Measurements from ENCODE around the gene PCCA. TPM values are rescaled to one million over a fixed set of nuclear protein-coding genes. Genes with fewer than 3 reads are reported as not detected.
"Not testable (repeated sequence)": the region's sequence is repeated elsewhere in the genome, so short reads cannot be mapped to it uniquely, and the experiment has no call there.

PCCA gene
- total RNA-seq, 1 donor from 2014 or later, result 33.3 TPM

DNA sequence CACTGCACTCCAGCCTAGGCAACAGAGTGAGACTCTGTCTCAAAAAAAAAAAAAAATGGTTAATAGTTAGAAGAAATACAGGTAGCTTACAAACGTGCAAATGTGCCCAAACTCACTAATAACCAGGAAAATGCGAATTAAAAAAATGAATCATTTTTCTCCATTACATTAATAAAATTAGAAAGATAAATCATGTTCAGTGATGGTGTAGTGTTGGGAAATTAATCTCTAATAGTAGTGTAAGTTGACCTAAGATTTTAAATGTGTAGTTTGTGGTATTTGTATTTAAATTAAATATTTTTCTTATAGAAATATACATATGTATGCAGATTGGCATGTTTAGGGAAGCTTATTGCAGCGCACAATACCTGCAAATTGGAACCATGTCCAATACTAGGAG lies 57.6 kb downstream of the PCCA start:
- Mint-ChIP-seq H3K4me1 (ENCODE audit: unreplicated experiment) (no peaks in the 10 kb centered on the region), H3K27me3 (ENCODE audit: unreplicated experiment) (no peaks in the 10 kb centered on the region), H3K36me3 (ENCODE audit: low read depth, unreplicated experiment) (peaks cover 10% of the 10 kb centered on the region), H3K9me3 (ENCODE audit: unreplicated experiment) (no peaks in the 10 kb centered on the region), H3K4me3 (ENCODE audit: unreplicated experiment) (no peak overlapping the region), H3K27ac (ENCODE audit: unreplicated experiment) (no peak overlapping the region)
- TF ChIP-seq CTCF (IDR thresholded peaks at IDR 0.05; ENCODE audit: unreplicated experiment), result no peak
- DNase-seq (ENCODE audit: low spot score), result no peak

DNA sequence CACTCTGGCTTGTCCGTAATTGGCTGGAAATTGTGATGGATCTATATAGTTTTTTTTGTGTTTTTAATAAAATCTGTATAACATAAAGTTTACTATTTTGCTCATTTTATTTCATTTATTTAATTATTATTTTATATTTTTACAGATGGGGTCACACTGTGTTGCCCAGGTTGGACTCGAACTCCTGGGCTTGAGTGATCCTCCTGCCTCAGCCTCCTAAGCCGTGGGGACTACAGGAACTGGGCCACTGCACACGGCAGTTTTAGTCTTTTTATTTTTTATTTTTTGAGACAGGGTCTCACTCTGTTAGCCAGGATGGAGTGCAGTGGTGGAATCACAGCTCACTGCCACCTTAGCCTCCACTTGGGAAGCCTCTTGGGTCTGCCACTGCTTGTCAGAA lies 58.9 kb downstream of the PCCA start:
- Mint-ChIP-seq H3K27ac (ENCODE audit: unreplicated experiment) (no peak overlapping the region), H3K4me3 (ENCODE audit: unreplicated experiment) (no peak overlapping the region), H3K36me3 (ENCODE audit: low read depth, unreplicated experiment) (peaks cover 9% of the 10 kb centered on the region), H3K27me3 (ENCODE audit: unreplicated experiment) (no peaks in the 10 kb centered on the region), H3K9me3 (ENCODE audit: unreplicated experiment) (no peaks in the 10 kb centered on the region), H3K4me1 (ENCODE audit: unreplicated experiment) (no peaks in the 10 kb centered on the region)
- TF ChIP-seq CTCF (IDR thresholded peaks at IDR 0.05; ENCODE audit: unreplicated experiment), result no peak
- no peak for DNase-seq (ENCODE audit: low spot score)

- no peak for TF ChIP-seq CTCF (IDR thresholded peaks at IDR 0.05; ENCODE audit: unreplicated experiment)
- H3K9me3 Mint-ChIP-seq (ENCODE audit: unreplicated experiment), result no peaks in the 10 kb centered on the region
- no peak overlapping the region for H3K27ac Mint-ChIP-seq (ENCODE audit: unreplicated experiment)
- H3K36me3 Mint-ChIP-seq (ENCODE audit: low read depth, unreplicated experiment), result peaks cover 7% of the 10 kb centered on the region
- H3K27me3 Mint-ChIP-seq (ENCODE audit: unreplicated experiment), result no peaks in the 10 kb centered on the region
- DNase-seq (ENCODE audit: low spot score), result no peak
- no peak overlapping the region for H3K4me3 Mint-ChIP-seq (ENCODE audit: unreplicated experiment)
- no peaks in the 10 kb centered on the region for H3K4me1 Mint-ChIP-seq (ENCODE audit: unreplicated experiment)
These were observed 59.5 kb downstream of the PCCA start for GRCh38 chr13:100148422-100148821.

DNA sequence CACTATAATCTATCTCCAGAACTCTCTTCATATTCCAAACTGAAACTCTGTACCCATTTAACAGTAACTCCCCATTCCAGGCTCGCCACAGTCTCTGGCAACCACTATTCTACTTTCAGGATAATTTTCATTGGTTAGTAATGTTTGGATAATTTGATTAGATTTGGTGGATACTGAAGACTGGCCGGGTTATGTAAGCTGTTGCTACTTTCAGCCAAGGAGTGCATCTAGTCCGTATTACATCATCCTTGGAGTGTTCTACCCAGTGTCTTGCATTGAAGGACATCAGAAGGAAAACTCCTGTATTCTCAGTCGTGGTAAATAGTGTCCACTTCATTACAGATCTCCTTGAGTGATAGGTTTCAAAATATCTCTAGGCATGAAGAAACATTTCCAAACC lies 60.5 kb downstream of the PCCA start:
- Mint-ChIP-seq H3K4me1 (ENCODE audit: unreplicated experiment) (no peaks in the 10 kb centered on the region), H3K9me3 (ENCODE audit: unreplicated experiment) (no peaks in the 10 kb centered on the region), H3K27ac (ENCODE audit: unreplicated experiment) (no peak overlapping the region), H3K27me3 (ENCODE audit: unreplicated experiment) (peaks cover 2% of the 10 kb centered on the region), H3K36me3 (ENCODE audit: low read depth, unreplicated experiment) (peaks cover 7% of the 10 kb centered on the region), H3K4me3 (ENCODE audit: unreplicated experiment) (no peak overlapping the region)
- TF ChIP-seq CTCF (IDR thresholded peaks at IDR 0.05; ENCODE audit: unreplicated experiment), result no peak
- no peak for DNase-seq (ENCODE audit: low spot score)

DNA sequence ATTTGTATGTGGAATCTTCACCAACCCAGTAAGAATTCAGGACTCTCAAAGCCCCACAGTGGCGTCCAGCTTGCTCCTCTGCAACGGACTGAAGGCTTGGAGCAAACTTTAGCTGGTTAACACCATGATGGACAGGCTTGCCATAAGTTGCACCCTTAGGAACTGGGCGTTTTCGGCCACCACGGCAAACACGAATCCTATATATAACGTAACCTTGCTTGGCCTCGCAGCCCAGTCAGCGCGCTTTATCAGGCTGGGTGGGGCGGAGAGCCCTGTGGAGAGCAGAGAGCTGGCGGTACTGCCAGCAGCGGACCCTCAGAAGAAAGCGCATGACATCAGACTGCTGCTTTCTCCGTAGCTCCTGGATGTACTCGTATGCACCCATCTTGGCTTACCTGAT lies 61.8 kb downstream of the PCCA start:
- H3K27ac Mint-ChIP-seq (ENCODE audit: unreplicated experiment); H3K9me3 Mint-ChIP-seq (ENCODE audit: unreplicated experiment); H3K36me3 Mint-ChIP-seq (ENCODE audit: low read depth, unreplicated experiment); DNase-seq (ENCODE audit: low spot score); H3K4me1 Mint-ChIP-seq (ENCODE audit: unreplicated experiment); H3K4me3 Mint-ChIP-seq (ENCODE audit: unreplicated experiment); H3K27me3 Mint-ChIP-seq (ENCODE audit: unreplicated experiment): not testable (repeated sequence)

All from endothelial cell (in vitro differentiated cells).